Activated gamma-delta T cell (primary cell): ENCODE results near the gene ITGBL1.
"Not testable (repeated sequence)": the region's sequence is repeated elsewhere in the genome, so short reads cannot be mapped to it uniquely, and the experiment has no call there.

ENCODE experiments used
- DNase-seq: peaks from one replicate; lab custom pipeline; 2025; lab: John Stamatoyannopoulos, UW

ITGBL1 gene

GRCh38 chr13:101512650-101513049 is 60.2 kb downstream of the ITGBL1 start:
- DNase-seq, result no peak

- DNase-seq, result no peak
Observed at GRCh38 chr13:101514100-101514499, 61.6 kb downstream of the ITGBL1 start.

- DNase-seq, result no peak
Observed at GRCh38 chr13:101514695-101515275, 62.3 kb downstream of the ITGBL1 start.

GRCh38 chr13:101515504-101515903 is 63.0 kb downstream of the ITGBL1 start:
- no peak for DNase-seq

GRCh38 chr13:101516262-101516661 is 63.8 kb downstream of the ITGBL1 start:
- DNase-seq, result no peak

- DNase-seq, result no peak
Observed at GRCh38 chr13:101520672-101521071, 68.2 kb downstream of the ITGBL1 start.

GRCh38 chr13:101521371-101521770 is 68.9 kb downstream of the ITGBL1 start:
- no peak for DNase-seq

GRCh38 chr13:101522607-101523006 is 70.1 kb downstream of the ITGBL1 start:
- no peak for DNase-seq

- DNase-seq, result no peak
Observed at GRCh38 chr13:101523154-101524131, 71.0 kb downstream of the ITGBL1 start.

- DNase-seq, result no peak
Observed at GRCh38 chr13:101527130-101527529, 74.7 kb downstream of the ITGBL1 start.

- DNase-seq, result no peak
Observed at GRCh38 chr13:101529422-101529821, 76.9 kb downstream of the ITGBL1 start.

- no peak for DNase-seq
Observed at GRCh38 chr13:101530293-101530692, 77.8 kb downstream of the ITGBL1 start.

- no peak for DNase-seq
Observed at GRCh38 chr13:101535192-101535746, 82.8 kb downstream of the ITGBL1 start.

GRCh38 chr13:101536079-101536478 is 83.6 kb downstream of the ITGBL1 start:
- DNase-seq, result no peak

GRCh38 chr13:101544544-101544943 is 92.1 kb downstream of the ITGBL1 start:
- not testable (repeated sequence) for DNase-seq

- DNase-seq, result no peak
Observed at GRCh38 chr13:101544979-101545378, 92.5 kb downstream of the ITGBL1 start.

- no peak for DNase-seq
Observed at GRCh38 chr13:101545521-101545920, 93.0 kb downstream of the ITGBL1 start.

- no peak for DNase-seq
Observed at GRCh38 chr13:101552286-101552685, 99.8 kb downstream of the ITGBL1 start.

- no peak for DNase-seq
Observed at GRCh38 chr13:101552786-101553185, 100.3 kb downstream of the ITGBL1 start.

- no peak for DNase-seq
Observed at GRCh38 chr13:101554420-101555125, 102.1 kb downstream of the ITGBL1 start.

- DNase-seq, result no peak
Observed at GRCh38 chr13:101555610-101556009, 103.1 kb downstream of the ITGBL1 start.

- no peak for DNase-seq
Observed at GRCh38 chr13:101556676-101557123, 104.2 kb downstream of the ITGBL1 start.
